Stimulated activated CD8-positive, alpha-beta memory T cell treated with anti-CD3 and anti-CD28 coated beads, Interleukin-4, amount 100 ng/mL, for 48 hours (primary cell): ENCODE data around the gene BBS9.
"Not testable (repeated sequence)": the region's sequence is repeated elsewhere in the genome, so short reads cannot be mapped to it uniquely, and the experiment has no call there.

Experiments used
- DNase-seq: peaks from one replicate; pipeline ENCODE4 v3.0.0-alpha.2; 2020

The BBS9 gene

DNA sequence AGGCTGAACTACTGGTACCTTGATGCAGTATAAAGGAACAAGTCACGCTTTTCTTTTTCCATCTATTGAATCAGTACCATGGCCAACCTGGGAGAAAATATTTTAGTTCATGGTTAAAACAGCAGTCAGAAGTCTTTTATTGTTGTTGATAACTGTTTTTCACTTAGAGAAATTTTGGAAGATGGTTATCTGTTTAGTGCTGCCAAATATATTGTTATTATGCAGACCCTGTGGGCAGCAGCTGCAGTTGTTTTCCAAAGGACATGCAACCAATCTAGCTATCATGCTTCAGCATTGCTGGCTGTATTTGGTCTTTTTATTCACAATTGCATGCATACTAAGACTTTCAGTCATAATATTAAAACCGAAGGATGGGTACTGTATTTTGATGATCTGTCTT, 169.5 kb downstream of the BBS9 start:
- DNase-seq = no peak

DNA sequence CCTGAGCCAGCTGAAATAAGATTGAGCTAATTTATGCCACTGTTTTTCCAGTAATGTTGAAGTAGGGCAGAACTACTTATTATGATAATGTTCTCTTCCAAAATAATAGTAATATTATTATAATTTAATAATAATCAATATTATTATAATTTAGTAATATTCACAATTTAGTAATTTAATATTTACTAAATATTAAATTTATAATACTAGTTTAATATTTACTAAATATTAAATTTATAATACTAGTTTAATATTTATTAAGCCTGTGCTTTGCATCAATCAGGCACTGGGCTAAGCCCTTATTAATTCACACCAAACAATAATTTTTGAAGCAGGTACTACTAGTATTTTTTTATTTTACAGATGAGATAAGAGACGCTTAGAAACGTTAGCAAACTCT, 170.1 kb downstream of the BBS9 start:
- no peak for DNase-seq

DNA sequence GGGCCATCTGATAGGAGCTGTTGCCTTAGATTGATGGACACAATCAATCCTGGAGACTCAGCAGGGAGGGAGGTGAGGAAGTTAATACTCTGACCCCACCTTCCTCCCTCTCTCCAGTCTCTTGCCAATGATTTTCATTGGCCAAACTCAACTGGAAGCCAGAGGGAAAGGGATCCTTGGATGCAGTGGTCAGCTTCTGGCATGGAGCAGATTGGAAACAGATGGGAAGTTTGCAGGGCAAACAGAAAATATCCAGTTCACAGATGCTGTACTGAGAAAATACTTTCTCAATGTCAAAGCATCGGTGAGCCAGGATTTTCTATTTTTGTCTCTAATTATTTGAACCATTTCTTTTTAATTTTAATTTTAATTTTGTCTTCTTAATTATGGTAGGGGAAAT, 170.8 kb downstream of the BBS9 start:
- no peak for DNase-seq

DNA sequence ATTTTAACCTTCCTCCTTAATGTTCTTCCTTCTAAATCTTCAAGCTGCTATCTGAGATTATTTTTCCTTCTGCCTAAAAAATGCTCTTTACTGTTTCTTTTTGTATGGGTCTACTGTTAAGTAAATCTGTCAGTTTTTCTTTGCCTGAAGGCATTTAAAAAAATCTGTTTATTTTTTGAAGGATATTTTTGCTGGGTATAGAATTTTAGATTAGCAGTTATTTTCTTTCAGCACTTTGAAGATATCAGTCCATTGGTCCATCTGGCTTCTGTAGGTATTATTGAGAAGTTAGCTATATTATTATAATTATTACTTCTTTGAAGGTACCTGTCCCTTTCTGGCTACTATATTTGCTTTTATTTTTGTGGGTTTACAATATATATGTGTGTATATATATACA, 171.4 kb downstream of the BBS9 start:
- no peak for DNase-seq

DNA sequence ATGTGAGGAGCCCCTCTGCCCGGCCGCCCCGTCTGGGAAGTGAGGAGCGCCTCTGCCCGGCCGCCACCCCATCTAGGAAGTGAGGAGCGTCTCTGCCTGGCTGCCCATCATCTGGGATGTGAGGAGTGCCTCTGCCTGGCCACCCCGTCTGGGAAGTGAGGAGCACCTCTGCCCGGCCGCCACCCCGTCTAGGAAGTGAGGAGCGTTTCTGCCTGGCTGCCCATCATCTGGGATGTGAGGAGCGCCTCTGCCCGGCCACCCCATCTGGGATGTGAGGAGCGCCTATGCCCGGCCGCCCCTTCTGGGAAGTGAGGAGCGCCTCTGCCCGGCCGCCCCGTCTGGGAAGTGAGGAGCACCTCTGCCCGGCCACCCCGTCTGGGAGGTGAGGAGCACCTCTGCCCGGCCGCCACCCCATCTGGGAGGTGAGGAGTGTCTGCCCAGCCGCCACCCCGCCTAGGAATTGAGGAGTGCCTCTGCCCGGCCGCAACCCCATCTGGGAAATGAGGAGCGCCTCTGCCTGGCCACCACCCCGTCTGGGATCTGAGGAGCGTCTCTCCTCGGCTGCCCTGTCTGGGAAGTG, 174.7 kb downstream of the BBS9 start:
- not testable (repeated sequence) for DNase-seq

DNA sequence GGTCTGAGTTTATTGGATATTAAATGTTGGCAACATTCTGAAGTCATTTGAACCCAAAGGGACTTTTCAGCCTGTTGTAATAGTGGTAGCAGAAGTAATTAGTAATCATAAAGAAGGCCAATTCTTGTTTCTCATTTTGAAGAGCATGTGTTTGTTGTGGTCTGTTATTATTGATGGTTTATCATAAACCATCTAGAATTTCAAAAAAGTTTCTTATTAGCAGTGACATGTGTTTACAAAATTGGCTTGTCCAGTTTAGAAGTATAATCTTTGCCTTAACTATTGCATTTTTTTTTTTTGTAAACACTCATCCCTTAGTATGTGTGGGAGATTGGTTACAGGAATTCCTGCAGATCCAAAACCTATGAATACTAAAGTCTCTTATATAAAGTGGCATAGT, 177.8 kb downstream of the BBS9 start:
- no peak for DNase-seq

DNA sequence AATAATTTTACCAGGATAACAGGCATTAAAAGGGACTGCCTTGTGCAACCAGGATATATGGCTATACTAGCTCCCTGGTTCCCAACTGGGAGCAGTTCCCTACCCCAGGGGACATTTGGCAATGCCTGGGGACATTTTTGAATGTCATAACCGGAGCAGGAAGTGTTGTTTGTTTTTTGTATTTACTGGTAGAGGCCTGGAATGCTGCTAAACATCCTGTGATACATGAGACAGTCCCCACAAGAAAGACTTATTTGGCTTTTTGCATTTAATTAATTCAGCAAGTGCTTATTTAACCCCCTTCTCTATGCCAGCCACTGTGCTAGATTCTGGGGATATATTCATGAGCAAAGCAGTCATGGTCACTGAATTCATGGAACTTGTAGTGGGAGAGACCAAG, 181.2 kb downstream of the BBS9 start:
- DNase-seq = no peak

DNA sequence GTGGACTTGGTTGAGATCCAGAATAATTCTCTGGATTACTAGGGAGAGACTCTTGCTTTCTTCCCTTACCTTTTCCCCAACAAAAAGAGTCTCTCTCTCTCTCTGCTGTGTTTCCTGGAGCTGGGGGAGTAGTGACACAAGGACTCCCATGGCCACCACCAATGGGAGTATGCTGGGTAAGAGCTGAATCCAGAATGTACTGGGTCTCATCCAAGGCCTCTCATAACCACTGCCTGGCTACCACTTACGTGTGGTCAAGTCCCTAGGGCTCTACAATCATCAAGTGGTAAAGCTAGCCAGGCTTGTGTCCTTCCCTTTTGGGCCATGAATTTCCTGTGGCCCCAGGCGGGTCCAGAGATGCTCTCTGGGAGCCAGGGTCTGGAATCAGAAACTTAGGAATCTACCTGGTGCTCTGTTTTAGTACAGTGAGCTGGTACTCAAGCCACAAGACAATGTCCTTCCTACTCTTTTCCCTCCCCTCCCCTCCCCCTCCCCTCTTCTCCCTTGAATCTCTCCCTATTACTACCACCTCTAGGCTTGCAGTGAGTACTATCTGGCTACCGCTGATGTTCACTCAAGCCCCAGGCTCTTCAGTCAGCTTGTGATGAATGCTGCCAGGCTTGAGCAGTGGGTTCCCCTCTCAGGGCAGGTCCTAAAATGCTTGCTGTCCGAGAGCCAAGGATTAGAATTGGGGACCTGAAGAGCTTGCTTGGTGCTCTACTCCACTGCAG, 196.6 kb downstream of the BBS9 start:
- DNase-seq = no peak

DNA sequence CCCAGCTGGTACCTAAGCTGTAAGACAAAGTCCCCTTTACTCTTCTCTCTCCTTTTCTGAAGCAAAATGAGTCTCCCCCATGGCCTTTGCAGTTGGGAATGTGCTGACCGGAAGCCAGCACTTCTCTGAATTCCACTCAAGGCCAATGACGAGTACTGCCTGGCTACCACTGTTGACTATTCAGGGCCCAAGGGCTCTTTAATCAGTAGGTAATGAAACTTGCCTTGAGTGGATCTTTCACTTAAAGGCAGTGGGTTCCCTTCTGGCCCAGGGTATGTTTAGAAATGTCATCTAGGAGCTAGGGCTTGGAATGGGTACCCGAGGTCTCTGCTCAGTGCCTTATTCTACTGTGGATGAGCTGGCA, 197.1 kb downstream of the BBS9 start:
- DNase-seq = no peak

DNA sequence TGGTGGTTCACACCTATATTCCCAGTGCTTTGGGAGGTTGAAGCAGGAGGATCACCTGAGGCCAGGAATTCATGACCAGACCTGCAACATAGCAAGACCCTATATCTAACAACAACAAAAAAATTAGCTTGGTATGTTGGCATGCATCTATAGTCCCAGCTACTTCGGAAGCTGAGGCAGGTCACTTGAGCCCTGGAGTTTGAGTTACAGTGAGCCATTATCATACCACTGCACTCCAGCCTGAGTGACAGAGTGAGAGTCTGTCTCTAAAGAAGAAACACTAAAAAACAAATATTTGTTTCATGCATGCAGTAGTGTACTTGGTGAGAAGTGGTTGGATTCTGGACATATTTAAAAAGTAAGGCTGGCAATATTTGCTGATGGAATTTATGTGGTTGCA, 198.1 kb downstream of the BBS9 start:
- DNase-seq = no peak

DNA sequence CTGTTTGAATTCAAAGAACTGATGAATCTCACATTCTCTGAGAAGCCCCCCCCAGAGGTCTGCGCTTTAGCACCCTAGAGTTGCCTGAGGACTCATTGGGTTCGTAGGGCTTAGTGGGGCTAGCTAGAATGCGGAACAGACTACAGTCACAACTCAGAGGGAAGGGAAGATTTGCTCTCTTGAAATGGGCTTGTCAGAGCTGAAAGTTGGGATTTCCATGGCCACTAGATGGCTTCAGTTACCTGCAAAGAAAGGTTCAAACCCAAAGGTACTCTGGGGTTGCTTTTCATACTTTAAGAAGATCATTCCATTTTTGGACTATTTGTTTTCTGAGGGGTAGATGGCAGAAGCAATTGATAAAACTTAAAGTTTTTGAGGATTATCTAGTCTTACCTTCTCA, 205.0 kb downstream of the BBS9 start:
- DNase-seq = no peak

DNA sequence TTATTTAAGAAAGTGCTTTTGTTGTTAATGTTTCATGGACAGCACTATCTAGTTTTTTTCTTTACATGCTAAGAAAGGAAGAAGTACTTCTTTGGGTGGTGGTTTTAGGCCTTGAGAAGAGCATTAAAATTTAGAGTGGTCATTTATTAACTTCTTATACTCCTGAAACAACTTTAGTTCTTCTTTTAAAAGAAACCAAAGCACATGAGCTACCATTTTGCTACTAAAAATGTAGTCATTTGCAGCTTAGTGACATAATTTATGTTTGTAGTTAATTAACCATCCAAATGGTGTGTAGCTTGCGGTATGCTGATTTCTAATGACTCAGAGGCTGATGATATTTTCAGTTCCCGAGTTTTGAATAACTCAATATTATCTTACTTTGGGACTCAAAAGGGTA, 207.5 kb downstream of the BBS9 start:
- DNase-seq = no peak

DNA sequence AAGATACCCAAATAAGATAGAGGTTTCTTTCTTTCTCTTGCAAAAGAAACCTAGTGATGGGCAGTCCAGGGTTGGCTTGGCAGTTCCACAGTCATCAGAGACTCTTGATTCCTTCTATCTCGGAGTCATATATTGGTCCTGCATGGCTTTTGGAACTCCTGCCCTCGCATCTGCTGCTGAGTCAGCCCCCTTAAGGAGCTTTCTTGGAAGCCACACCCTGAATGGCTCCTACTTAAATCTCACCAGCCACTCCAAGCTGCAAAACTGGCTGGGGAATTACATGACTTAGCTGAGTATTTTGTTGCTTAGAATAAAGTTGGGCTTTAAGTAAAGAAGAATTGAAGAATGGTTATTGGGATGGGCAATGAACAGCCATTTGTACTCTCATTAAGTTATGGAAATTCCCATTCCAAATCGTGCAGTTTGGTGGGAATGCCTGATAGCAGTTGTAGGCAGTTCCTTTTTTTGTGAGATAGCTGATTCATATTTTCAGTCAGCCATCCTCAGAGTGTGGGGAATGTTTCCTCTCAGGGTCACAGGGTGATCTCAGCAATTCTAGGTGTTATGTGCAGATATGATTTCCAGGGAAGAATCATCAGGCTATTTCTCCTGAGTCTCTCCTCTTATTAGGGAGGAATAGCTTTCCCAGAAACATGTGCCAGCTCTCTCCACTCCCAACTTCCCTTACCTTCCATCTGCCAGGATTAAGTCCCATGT, 209.9 kb downstream of the BBS9 start:
- no peak for DNase-seq

DNA sequence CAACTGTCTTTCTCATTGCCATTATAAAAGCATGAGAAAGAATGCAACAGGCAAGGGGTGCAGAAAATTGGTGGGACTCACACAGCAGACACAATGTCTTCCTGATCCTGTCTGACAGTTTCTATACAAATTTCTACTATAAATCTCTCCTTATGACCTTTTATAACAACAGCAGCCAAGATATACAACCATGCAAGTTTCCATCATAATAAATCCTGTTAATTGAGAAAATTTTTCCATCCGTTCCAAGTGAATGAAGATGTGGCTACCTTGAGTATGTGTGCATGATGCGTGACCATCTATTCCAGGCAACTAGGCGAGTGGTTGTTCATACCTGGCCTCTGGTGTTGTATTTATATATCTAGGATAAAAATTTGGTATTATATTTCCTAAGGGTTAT, 216.7 kb downstream of the BBS9 start:
- DNase-seq = no peak

DNA sequence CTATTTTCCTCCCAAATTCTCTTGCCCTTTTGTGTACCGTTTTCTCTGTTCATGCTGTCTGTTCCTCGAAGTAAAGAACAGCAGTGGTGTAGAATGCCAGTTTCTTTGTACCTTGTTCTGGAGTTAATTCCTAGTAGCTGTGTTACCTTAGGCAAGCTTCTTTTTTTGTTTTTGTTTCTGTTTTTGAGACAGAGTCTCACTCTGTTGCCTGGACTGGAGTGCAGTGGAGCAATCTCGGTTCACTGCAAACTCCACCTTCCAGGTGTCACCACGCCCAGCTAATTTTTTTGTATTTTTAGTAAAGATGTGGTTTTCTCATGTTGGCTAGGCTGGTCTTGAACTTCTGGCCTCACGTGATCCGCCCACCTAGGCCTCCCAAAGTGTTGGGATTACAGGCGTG, 221.2 kb downstream of the BBS9 start:
- no peak for DNase-seq

DNA sequence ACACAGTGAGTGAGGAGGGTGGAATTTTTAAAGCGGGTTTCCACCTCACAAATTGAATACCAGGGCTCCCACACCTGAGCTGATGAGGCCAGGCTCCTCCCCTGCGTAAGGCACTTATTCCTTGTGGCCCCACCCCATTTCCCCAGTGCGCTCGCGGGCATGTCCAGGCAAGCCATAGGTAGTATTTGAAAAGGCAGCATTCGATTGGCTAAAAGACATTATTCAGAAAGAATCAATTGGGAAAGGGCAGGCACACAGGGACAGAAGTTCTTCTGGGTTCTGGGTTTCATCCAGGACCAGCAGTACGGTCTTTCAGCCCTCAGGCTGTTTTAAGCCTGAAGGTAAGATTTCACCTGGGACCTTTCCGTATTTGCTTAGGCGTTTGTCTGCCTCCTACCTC, 222.3 kb downstream of the BBS9 start:
- no peak for DNase-seq

DNA sequence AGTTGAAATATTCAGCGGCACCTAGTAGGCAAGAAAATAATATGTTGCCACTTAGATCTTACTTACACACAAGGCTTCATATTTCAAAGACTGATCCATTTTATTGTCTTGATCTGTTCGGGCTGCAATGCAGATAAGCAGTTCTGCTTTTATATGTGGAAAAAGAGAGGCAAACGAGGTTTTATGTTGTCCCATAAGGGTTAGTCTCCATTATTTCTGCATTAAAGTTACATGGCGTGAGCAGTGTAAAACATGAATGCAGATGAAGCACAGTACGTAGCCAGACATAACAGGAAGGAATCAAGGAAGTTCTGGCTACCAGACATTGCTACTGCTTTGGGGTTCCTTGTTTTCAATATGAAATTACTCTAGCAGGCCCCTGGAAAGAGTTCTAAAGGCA, 224.8 kb downstream of the BBS9 start:
- no peak for DNase-seq

DNA sequence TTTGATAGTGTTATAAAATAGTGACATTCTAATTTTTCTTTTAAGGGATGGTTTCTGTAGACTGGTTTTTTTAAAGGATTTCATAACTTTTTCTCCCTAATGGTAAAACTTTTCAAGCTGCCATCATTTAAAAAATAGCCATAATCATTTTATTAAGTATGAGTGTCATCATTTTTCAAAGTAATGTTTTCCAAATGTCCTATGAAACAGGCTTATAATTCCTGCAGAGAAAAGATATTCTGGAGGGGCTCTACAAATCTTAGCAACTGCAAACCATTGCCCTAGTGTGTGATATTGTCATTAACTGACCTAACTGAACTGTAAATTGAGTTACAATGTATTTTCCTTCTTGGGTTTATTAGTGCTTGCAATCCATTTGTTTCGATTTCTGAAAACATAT, 226.0 kb downstream of the BBS9 start:
- no peak for DNase-seq

DNA sequence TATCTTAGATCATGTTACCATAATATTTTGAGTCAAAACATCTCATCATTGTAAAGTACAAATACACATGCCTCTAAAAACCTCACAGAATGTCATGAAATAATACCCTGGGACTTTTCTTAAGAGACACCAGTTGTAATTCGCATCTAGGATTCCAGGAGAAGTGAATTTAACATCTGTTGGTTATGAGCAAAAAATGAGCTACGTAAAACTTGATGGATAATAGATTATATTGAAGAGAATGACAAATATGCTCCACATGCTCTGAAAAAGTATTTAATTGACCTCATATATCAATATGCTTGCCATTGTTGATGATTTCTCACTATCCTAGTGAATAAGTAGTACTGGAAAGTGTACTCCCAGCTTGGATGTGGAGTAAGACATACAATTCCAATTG, 227.0 kb downstream of the BBS9 start:
- DNase-seq = no peak

DNA sequence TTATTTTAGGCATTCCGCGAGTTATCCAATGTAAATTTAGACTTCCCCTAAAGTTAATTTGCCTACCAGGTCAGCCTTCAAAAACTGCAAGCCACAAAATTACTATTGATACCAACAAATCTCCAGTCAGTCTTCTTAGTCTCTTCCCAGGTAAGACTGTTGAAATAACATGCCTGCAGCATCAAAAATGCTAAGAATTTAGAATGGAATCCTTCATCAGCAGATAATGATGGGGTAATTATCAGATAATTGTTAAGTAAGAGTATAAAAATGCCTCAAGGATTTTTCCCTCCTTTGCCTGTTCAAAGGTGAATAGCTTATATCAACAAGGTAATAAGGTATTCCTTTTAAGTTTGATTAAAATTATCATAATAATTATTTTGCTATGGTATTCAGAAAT, 228.5 kb downstream of the BBS9 start:
- no peak for DNase-seq

DNA sequence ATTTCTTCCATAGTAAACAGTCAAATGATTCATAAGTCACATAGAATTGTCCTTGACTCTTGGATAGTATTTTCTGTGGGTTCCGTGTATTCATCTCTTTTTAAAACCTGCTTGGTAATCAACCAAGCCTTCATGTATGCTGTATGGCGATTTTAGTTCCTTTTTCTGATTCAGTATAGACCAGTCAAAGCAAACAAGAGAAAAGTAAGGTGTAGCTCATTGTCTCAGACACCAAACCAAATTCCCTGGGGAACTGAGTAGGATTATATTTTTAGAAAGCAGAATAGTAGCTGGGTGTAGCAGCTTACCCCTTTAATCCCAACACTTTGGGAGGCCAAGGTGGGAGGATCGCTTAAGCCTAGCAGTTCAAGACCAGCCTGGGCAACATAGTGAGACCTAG, 240.5 kb downstream of the BBS9 start:
- no peak for DNase-seq

DNA sequence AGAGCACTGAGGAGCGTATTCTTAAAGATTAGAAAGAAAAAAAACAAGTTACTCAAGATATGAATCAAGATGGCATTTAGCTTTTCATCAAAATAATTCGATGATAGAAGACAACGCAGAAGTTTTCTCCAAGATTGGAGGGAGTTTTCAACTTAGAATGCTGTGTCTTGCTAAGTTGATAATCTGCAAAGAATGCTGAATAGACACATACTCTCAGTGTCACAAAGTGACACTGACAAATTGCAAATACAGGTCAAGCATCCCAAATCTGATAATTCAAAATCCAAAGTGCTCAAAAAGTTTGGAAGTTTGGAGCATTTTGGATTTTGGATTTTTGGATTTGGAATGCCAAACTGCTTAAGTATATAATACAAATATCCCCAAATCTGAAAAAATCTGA, 243.8 kb downstream of the BBS9 start:
- DNase-seq = no peak

DNA sequence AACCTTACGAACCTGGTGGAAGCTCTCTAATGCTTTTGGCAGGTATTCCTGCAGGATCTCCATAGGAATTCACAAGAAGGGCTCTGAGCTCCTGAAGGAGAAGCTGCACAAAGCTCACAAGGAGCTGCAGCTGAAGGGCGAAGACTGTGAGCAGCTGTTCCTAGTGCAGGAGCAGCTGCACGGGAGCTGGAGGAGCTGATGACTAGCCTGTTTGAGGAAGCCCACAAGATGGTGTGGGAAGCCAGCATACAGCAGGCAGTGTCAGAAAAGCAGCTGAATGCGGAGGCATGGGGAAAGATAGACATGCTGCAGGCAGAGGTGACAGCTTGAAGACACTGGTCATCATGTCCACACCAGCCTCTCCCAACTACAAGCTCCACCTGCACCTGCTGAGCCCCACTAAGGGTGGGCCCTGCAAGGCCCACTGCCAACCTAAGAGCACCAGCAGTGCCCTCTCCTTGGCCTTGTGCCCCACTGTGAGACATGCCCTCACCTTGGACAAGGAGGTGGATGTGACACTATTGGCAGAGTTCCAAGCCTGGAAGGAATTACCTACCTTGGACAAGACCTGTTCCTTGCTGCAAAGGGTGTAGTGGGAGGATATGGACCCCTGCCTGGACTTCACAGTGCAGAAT, 250.6 kb downstream of the BBS9 start:
- no peak for DNase-seq

DNA sequence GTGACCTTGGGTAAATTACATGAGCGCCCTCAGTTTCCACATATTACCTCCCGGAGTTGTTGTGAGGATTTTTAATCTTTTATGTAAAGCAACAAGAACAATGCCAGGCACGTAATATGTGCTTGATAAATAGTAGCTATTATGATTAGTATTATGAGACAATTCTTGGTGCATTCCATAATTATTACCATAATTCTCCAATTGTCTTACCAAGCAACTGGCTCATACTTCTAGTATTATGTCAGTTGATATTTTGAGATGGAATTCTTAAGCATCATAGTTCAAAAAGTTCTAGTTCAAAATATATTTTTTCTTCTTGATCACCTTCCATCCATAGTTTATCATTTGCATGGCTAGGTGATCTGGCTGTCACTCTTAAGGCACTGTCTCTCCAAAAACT, 259.0 kb downstream of the BBS9 start:
- DNase-seq = no peak
